Stimulated activated CD4-positive, alpha-beta T cell treated with anti-CD3 and anti-CD28 coated beads, Interleukin-4, amount 100 ng/mL, for 1 hour (primary cell): ENCODE results near the gene C19orf85.
"Not testable (repeated sequence)": the region's sequence is repeated elsewhere in the genome, so short reads cannot be mapped to it uniquely, and the experiment has no call there.

Source experiments
- DNase-seq: peaks from one replicate; pipeline ENCODE4 v3.0.0-alpha.2; 2020

The C19orf85 gene

GRCh38 chr19:55455576-55456235 lies 8.8 kb downstream of the C19orf85 start:
- DNase-seq: no peak

- DNase-seq: peak; percentile 58
Observed at GRCh38 chr19:55454787-55455243, 9.7 kb downstream of the C19orf85 start.

GRCh38 chr19:55453511-55454260 lies 10.9 kb downstream of the C19orf85 start:
- no peak for DNase-seq

GRCh38 chr19:55452749-55453346 lies 11.7 kb downstream of the C19orf85 start:
- peak; percentile 33 for DNase-seq

- DNase-seq: no peak
Observed at GRCh38 chr19:55451965-55452748, 12.4 kb downstream of the C19orf85 start.

GRCh38 chr19:55451163-55451964 lies 13.2 kb downstream of the C19orf85 start:
- peak; percentile 26 for DNase-seq

GRCh38 chr19:55449469-55449868 lies 15.1 kb downstream of the C19orf85 start:
- DNase-seq: no peak

- DNase-seq: not testable (repeated sequence)
Observed at GRCh38 chr19:55448175-55448490, 16.4 kb downstream of the C19orf85 start.

- no peak for DNase-seq
Observed at GRCh38 chr19:55447421-55448174, 17.0 kb downstream of the C19orf85 start.

- no peak for DNase-seq
Observed at GRCh38 chr19:55446060-55446459, 18.5 kb downstream of the C19orf85 start.

- no peak for DNase-seq
Observed at GRCh38 chr19:55444646-55445045, 19.9 kb downstream of the C19orf85 start.

GRCh38 chr19:55443824-55444480 lies 20.6 kb downstream of the C19orf85 start:
- no peak for DNase-seq

- DNase-seq: no peak
Observed at GRCh38 chr19:55443045-55443823, 21.3 kb downstream of the C19orf85 start, which contains the start of gene SHISA7. TSS of gene SHISA7 (minus strand) at chr19:55443300. CDS start at chr19:55442863, 437 bp downstream.

- DNase-seq: no peak
Observed at GRCh38 chr19:55442372-55442961, 22.1 kb downstream of the C19orf85 start.

GRCh38 chr19:55441692-55442321 lies 22.7 kb downstream of the C19orf85 start:
- no peak for DNase-seq

GRCh38 chr19:55441319-55441691 lies 23.2 kb downstream of the C19orf85 start:
- DNase-seq: no peak

- DNase-seq: no peak
Observed at GRCh38 chr19:55440411-55441105, 24.0 kb downstream of the C19orf85 start.

GRCh38 chr19:55439052-55439451 lies 25.5 kb downstream of the C19orf85 start:
- no peak for DNase-seq

- no peak for DNase-seq
Observed at GRCh38 chr19:55437410-55437809, 27.1 kb downstream of the C19orf85 start.
